NK-92 (cell line): ENCODE results near the gene CPEB3.
"Not testable (repeated sequence)": the region's sequence is repeated elsewhere in the genome, so short reads cannot be mapped to it uniquely, and the experiment has no call there.

Source experiments
- DNase-seq: peaks from one replicate; lab custom pipeline; 2025; ENCODE audit not compliant: unreplicated experiment; lab: John Stamatoyannopoulos, UW

The CPEB3 gene

DNA sequence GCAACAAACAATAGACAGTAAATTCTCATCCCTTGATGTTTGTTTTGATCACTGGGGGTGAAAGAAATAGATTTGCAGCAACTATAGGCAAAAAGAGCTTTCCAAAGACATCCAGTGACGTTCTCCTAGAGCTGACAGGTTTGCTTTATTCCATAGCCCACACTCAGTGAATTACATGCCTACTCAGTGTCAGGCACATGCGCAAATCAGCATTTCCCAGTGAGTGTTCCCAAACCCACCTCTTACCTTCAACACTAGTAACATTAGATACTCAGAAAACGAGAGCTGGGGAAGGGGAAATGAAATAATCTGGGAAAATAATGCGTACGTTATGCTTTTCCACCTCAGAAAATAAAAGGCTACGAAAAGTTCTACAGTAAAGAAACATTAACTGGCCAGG is 144.1 kb downstream of the CPEB3 start:
- DNase-seq, result no peak

DNA sequence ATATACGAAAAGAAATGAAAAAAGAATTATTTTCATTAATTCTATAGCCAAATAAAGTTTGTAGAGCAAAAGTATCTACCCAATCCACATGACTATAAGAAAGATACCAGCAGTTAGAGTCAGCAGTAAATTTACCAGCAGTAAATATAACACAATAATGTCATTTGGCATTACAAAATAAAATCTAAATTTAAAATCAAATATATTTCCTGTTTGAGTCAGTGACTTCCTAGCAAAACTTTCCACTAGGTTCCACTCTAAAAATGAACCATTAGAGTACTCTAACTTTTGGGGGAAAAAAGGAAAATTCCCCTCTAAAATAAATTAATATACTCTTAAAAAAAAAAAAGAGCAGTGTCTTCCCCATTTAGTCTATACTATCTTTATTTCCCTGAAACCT is 144.8 kb downstream of the CPEB3 start:
- no peak for DNase-seq

DNA sequence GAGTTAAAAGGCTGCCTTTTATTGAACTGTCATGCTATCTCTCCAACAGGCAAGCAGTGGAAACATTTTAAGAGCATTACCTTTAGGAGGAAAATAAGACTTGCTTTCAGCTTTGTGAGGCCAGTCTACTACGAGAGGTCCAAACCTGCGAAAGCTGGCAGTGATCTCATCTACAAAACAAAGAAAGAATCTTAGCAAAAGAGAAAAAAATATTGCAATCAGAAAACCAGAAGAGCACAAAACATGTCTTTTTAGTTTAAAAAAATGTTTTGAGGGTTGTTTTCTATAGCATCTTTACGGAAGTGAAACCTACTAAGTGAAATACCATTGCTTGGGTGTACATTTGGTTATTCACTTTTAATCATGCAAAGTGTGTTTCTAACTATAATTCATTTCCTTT is 147.9 kb downstream of the CPEB3 start:
- no peak for DNase-seq

DNA sequence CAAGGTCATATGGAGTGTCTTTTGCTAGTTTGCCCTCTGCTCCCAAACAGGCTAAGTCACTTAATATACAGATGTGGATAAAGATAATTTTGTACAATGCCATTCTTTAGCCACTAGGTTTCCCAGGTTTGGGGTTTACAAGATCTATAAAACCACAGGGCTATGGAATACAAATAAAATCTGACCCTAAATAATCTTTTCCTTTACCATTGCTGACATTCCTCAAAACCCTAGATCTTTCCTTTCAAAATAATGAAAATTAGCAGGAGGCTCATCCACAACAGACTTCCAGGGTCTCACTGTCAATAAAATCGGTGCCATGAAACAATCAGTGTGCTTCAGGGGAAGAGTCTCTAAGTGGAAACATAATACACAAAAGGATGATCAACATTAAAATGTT is 148.4 kb downstream of the CPEB3 start:
- DNase-seq, result no peak

DNA sequence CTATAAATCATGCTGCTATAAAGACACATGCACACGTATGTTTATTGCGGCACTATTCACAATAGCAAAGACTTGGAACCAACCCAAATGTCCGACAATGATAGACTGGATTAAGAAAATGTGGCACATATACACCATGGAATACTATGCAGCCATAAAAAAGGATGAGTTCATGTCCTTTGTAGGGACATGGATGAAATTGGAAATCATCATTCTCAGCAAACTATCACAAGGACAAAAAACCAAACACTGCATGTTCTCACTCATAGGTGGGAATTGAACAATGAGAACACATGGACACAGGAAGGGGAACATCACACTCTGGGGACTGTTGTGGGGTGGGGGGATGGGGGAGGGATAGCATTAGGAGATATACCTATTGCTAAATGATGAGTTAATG is 149.7 kb downstream of the CPEB3 start:
- DNase-seq, result not testable (repeated sequence)

DNA sequence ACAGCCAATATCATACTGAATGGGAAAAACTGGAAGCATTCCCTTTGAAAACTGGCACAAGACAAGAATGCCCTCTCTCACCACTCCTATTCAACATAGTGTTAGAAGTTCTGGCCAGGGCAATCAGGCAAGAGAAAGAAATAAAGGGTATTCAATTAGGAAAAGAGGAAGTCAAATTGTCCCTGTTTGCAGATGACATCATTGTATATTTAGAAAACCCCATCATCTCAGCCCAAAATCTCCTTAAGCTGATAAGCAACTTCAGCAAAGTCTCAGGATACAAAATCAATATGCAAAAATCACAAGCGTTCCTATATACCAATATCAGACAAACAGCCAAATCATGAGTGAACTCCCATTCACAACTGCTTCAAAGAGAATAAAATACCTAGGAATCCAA is 156.8 kb downstream of the CPEB3 start:
- DNase-seq, result not testable (repeated sequence)

DNA sequence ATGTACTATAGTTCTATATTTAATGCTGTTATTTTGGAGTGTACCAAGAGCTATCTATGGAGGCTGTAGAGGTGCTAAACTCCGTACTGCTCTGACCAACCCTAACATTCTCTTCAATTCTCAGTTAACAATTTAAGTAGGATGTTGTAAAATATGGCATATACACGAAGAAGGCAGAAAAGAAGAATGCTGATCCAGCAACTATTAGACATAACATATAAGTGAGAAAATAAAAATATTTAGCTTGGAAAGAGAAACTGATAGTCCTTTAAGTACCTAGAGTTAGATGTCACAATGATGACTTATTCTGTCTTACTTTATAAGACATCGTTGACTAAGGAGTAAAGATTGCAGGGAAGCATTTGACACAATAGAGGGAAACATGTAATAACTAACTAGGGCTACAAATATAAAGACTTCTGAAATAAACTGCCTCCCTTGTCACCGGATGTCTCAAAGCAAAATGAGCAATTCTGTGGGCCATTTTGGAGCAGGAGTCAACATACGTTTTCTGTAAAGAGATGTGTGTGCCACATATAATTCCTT is 159.5 kb downstream of the CPEB3 start:
- DNase-seq, result no peak

DNA sequence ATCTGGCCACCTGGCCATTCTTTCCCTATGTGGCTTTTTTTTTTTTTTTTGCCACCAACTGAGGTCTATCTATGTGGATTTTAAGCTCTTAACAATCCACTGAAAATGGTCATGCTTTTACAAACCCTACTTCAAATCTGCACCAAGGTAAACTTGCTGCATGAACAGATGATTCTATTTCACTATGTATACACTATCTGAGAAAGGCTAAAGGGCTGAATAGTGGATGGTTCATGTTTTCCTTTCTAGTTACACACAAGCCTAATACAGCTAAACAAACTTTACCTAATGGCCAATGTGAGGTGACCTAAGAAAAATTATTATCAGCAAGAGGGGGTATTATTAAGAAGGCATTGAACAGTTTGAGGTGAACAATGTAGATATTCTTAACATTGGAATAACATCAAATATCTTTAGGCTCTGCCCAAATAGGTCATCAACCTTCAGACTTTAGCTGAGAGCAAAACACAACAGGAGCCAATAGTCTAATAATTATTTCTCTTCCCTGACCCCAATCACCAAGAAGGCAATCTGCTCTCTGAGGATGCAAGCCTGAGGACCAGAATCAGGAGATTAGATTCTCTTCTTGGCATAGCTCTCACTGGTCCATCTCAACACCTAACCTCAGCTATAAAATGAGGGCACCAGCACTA is 160.1 kb downstream of the CPEB3 start:
- no peak for DNase-seq

DNA sequence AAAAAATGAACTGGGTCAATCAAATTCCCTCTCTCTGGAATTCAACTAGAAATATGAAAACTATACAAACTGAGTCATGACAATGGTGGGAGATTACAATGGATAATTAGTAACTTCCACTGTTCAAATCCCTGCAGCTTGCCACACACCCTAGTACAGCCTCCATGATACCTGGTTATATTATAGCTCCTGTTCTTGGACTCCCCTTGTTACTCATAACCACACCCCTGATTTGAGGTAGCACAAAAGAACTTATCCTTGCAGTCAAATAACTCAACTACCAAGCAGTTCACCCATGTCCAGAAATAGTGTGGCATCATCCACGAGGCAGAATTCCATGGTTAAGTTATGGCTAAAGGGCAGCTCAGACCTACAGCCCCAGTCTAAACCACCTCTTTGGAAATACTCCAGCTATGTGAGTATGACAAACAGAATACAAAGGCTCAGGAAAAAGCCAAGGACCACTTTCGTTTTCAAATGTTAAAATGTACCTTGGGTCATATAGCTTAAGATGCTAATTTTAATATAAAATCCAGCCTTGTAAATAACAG is 164.7 kb downstream of the CPEB3 start:
- DNase-seq, result no peak

DNA sequence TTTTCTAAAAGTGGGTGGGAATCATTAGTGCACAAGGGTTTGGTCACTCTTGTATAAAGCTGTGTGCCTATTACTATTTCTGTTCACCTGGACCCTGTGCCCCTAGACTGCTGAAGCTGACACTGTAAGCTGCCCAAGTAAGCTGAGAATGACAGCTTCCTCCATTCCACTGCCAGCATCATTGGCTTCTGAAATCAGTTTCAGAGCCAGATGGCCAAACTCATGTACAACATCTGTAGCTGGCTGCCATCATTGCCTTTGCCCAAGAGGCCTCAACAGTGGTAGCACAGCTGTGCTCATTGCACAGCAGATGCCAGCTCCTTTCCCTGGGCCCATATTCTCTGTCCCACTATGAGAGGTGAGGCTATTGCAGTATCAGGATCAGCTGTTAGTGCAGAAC is 165.7 kb downstream of the CPEB3 start:
- DNase-seq, result no peak

DNA sequence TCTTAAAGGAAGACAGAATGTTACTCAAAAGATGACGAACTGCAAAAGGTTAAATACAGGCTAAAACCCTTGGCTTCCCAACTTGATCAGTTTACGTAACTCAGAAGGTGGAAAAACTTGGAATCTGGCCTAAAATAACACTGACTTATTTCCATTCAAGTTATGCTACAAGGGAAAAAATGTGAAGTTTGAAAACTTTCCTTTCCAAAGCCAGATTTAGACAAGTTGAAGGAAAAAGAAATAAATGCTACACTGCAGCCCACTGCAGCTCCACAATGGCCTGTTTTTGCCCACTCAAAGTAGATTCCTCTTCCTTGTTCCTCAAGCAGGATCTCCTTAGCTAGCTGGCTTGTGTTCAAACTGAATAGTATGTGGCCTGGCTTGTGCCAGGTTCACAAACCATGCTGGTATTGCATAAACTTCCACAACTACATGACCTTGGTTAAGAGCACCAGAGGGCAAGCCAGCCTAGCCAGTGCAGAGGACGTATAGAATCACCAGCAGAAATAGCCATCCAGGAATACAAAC is 166.2 kb downstream of the CPEB3 start:
- DNase-seq, result no peak

DNA sequence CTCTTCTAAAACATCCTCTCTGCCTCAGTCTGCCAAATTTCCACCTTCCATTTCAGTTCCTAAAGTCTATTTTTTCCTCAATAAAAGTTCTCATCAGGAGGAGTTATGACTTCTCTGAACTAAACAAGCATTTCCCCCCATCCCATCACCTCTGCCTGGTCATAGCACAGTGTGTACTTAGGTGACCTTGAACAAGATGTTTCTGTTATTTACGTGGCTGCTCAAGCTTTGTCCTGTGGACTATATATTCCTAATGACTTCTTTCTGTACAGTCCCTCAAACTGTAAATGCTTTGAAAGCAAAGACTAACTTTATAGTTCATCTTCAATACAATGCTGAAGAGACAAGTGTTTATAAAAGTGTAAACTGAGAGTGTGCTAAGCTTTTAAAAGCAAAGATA is 166.9 kb downstream of the CPEB3 start:
- DNase-seq, result no peak

DNA sequence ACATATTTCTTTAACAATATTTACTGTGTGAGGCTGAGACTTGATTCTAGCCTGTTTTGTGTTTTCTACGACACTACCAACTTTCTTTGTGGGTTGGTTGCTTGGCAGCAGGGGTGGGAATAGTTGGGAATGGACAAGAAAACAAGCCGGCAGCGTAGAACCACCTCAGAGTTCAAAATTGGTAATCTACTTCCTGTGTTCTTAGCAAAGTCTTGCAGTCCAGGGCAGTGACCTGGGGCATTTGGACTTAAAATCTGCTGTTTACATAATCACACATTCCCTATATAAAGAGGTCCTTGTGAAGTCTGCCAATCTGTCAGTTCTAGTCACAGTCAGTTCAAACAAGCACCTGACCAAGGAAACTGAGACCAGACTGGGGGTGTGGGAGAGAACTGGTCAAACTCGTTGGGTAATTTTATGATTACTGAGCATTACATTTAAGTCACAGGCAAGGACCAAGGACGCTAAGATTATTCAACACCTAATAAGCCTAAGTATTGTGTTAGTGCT is 167.9 kb downstream of the CPEB3 start:
- DNase-seq, result no peak

DNA sequence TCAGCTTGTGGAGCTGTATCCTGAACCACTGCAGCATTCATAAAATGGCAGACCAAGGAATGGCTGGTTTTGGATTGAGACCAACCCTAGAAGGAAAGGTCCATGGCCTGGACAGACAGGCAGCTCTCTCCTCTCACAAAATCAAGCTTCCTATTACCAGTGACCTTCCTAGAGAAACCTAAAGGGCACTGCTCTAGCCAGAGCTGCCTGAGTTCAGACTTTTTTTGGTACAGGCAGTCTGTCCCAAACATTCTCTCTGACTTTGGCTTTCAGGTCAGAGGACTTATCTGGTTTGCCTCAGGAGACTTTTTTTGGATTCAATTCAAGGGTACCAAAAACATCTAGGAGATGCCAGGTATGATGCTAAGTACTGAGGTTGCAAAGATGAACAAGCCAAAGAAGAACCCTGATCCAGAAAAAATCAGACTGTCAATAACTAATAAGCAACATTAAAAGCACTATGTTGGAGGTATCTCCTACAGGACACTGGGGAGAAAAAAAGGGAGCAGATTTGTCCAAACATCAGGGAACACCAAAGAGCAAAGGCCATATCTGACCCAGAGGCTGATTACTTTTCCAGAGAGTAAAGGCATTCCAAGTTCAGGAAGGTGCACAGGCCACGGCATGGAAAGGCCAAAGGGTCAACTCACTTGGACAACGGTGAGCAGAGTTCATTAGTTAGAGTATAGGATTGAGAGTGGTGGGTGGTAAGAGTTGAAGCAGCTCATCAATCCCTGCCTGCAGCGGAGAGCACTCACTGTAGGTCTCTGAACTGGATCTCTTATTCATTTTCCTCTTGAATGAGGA is 169.0 kb downstream of the CPEB3 start:
- no peak for DNase-seq

DNA sequence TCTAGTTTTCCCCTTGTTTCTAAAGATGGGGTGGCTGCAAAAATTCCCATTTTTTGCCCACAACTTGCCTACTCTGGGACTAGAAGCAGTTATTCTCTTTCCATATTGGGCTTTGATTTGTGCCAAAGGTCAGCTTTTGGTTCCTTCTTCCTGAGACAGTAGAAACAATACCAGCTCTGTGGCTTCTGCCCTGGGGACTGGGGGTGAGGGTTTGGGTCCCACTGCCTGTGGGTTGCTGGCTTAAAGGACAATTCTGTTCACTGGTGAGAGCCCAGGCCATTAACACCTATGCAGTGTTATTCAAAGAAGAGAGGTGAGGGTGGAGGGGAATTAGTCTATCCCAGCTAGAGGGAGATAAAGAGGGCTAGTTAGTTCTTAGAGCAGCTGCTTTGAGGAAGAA is 171.5 kb downstream of the CPEB3 start:
- DNase-seq, result no peak

DNA sequence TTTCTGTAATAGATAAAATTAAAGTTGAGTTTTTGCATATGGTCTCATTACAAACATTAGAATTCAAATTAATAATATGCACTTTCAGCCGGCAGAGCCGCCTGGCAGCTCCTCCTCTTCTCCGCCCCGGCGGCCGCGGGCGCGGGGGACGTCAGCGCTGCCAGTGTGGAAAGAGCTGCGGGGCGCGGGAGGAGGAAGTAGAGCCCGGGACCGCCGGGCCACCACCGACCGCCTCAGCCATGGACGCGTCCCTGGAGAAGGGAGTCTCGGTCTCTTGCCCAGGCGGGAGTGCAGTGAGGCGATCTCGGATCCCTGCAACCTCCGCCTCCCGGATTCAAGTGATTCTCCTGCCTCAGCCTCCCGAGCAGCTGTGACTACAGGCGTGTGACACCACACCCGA is 176.0 kb downstream of the CPEB3 start:
- not testable (repeated sequence) for DNase-seq

DNA sequence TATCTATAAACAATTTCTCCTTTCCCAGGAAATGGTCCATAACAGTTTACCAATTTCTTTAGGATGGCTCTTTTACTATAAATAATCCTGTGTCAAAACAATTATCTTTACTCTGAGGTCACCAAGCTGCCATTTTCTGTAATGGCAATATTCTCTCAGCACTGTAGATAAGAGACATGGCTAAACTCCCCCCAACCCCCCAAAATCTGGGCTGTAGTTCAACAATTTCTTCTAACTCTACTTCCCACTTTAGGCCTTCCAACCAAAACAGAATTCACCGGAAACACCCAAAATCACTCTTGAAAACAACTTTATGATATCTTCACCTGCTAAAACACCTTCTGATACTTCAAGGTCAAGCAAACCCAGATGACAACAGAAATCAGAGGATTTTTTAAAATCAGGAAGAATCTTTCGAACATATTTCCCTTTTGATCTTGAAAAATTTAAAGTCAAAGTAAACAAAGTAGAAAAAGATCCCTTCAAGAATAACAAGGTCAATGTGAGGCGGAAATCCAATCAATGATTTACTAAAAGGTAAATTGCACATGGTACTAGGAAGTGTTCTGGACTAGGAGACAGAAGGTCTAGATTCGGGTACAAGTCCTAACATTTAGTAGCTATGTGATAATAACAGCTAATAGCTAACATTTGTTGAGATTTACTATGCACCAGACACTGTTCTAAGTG is 176.8 kb downstream of the CPEB3 start:
- no peak for DNase-seq

DNA sequence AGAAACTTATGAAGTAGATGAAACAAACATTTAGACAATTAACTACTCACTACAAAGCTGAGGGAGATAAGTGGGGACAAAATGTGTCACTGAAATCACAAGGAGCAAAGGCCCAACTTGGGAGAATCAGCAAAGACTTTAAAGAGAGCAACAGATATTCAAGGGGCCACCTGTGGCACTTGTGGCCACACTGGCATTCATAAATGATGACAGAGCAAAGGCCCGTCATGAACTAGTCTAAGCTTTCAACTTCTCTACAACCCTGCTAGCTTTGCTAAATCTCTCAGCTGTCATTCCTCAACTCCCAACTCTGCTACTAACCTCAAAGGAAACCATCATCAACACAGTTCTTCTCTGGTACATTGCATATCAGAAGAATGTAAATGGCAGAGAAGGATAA is 178.4 kb downstream of the CPEB3 start:
- DNase-seq, result no peak

DNA sequence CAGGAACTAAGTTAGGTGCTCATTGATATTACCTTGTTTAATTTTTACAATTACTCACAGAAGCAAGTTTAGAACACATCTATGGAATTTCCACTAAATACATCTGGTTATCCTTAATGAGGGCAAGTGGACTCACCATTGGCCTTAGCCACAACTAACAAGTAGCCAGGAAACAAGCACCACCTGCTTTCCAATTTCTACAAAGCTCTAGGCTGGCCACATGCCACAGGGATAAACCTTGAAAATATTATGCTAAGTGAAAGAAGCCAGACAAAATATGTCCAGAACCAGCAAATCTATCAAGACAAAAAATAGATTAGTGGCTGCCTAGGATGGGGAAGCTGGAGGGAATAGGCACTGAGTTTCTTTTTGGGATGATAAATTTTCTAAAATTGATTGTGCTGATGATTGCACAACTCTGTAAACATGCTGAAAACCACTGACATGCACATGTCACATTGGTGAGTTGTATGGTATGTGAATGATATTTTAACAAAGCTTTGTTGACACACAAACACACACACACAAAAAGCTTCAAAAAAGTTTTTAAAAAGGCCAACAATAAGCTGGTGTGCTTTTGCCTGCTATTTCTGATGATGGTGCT is 179.4 kb downstream of the CPEB3 start:
- no peak for DNase-seq

DNA sequence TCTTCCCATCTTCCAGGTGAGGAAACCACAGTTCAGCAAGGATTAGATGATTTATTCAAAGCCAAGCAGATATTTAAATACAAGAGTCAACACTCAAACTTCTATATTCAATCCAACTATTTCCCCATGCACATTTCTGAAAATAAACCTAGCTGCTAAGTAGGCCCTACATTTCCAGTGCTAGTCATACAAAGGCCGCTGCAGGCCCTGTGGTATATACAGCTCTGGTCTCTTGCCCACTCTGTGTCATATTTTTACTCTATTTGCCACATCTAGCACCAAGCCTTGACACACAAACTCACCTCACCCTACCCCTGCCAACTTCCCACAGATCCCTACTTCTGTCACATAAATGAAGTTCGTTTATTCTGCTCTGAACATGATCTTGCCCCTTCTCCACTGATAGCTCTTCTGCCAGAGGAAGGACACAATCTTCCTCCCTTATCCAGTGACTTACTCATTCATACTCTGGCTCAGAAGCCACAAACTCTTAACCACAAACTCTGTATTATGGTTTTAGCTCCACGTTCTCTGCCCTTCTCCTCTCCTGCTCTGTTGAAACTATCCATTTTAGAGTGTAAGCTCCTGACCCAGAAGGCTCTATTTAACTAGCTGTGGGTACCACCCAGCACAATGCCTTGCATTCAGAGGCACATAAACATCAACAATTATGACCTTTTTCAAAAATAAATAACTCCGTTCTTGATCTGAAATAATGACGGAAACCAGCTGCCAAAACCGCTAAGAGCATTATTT is 180.7 kb downstream of the CPEB3 start:
- DNase-seq, result no peak
